GM21526 (cell line): ENCODE measurements around the gene SORBS2.
"Not testable (repeated sequence)": the region's sequence is repeated elsewhere in the genome, so short reads cannot be mapped to it uniquely, and the experiment has no call there.

Source experiments
- ATAC-seq: cut with Tn5 transposase; IDR thresholded peaks from one replicate; pipeline ENCODE4 v1.9.1; 2021; ENCODE audit warnings: moderate library complexity; ENCODE audit not compliant: unreplicated experiment, low FRiP score

The SORBS2 gene

DNA sequence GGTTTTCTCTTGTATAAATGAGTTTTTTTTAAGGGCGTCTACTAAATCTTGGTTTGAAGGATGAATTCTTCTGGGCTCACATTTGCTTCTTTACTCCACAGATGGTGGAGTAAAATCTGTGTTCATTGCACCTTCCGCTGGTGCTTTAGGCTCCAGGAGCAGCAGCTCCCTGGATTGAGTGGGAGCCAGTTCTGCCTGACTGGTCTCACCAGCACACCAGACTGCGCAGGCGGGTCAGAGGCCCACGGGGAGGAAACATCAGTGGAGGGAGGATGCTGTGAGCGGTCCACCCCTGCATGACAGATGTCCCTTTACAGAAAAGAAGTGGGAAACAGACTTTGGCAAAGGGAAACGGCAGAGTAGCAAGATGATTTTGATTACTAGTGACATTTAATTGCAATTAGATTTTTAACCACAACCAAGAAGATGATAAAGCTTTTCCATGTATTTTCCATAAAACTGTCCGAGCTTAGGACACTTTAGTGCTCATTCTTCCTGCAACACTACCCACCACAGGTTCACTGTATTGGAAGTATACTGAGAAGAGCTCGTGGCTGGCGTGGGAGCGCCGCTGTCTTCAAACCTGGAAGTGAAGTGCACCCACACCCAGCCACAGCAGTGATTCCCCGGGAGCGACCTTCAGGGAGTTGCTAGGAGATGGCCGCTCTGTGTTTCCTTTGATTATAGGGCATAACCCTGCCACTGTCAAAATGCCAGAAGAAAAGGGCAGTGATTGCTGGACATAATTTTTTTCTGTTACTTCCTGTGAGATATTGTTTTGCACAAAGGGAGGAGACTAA lies 95.2 kb downstream of the SORBS2 start:
- ATAC-seq, result no peak

DNA sequence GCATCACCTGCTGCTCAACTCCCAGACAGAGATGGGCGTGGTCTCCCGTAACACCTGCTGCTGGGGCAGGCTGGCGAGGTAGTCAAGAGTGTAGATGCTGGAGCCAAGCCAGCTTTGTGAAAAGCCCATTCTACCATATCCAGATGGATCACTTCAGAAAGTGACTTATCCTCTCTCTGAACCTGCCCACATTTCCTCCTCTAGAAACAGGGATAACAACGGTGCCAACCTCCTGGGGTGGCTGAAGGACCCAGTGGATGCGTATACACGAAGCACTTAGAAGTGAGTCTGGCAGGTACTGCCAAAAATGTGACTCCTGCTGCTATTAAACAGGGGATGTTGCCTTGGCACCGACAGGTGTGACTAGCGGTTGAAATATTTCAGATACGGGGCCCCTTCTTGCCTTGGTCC lies 95.8 kb downstream of the SORBS2 start:
- ATAC-seq, result no peak

DNA sequence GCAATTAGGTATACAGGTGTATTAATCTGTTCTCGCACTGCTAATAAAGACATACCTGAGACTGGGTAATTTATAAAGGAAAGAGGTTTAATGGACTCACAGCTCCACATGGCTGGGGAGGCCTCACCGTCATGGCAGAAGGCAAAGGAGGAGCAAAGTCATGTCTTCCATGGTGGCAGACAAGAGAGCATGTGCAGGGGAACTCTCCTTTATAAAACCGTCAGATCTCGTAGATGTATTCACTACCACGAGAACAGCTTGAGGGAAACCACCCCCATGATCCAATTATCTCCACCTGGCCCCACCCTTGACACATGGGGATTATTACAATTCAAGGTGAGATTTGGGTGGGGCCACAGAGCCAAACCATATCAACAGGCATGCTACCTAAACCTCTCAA lies 97.5 kb downstream of the SORBS2 start:
- ATAC-seq, result not testable (repeated sequence)

GRCh38 chr4:185713731-185714130 lies 98.3 kb downstream of the SORBS2 start:
- ATAC-seq, result no peak

- no peak for ATAC-seq
These were observed 98.7 kb downstream of the SORBS2 start for GRCh38 chr4:185713272-185713671.

GRCh38 chr4:185712350-185713024 lies 99.5 kb downstream of the SORBS2 start:
- ATAC-seq, result no peak

DNA sequence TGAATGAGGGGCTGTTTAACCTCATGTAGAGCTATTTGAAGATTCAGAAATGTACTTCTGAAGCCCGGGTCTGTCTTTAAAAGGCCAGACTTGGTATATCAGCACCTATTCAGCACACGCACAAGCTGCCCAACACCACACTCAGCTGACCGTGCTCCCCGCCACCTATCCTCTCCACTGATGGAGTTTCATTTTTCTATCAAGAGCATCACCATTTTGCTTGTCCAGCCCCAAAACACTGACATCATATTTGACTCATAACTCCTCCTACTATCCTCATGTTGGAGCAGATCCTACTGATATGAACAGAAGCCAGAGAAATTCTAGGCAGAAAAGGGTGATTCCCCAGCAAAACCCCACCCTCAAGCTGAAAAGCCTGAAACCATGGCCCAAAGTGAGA lies 100.3 kb downstream of the SORBS2 start:
- ATAC-seq, result no peak

- no peak for ATAC-seq
These were observed 101.5 kb downstream of the SORBS2 start for GRCh38 chr4:185710487-185710995.

DNA sequence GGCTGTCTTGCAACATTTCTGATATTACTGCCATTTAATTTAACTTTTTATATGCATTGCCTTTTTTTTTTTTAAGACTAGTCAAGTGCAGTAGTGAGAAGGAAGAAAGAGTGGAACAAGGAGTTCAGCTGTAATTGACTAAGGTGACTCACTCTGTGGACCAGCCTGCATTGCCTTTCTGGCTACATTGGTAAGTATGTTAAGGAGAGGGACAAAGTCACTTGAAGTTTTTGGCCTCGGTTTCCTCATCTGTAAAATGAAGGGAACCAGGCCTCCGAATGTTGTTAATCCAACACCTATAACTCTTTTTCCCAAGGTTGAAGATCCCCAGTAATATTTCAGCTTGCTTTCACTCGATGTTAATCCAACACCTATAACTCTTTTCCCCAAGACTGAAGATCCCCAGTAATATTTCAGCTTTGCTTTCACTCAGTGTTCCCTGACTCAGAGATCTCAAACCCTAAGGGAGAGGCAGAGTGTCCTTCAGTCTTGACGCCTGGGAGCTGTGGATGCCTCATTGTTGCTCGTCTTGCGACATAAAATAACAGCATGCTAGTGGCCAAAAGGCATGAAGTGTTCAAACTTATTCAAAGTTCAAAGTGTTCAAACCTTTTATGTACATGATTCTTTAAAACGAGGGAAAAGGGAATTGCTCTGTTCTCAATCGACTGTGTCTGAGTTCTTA lies 102.0 kb downstream of the SORBS2 start:
- no peak for ATAC-seq

- no peak for ATAC-seq
These were observed 103.6 kb downstream of the SORBS2 start for GRCh38 chr4:185708348-185708747.

DNA sequence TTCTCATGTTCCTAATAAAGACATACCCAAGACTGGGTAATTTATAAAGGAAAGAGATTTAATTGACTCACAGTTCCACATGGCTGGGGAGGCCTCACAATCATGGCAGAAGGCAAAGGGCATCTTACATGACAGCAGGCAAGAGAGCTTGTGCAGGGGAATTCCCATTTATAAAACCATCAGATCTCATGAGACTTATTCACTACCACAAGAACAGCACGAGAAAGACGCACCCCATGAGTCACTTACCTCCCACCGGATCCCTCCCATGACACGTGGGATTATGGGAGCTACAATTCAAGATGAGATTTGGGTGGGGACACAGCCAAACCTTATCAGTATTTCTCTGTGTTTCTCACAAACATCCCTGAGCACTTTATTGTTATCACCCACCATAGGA lies 104.4 kb downstream of the SORBS2 start:
- not testable (repeated sequence) for ATAC-seq

GRCh38 chr4:185702147-185702663 lies 109.8 kb downstream of the SORBS2 start:
- ATAC-seq, result no peak

GRCh38 chr4:185700630-185701029 lies 111.4 kb downstream of the SORBS2 start:
- ATAC-seq, result no peak

DNA sequence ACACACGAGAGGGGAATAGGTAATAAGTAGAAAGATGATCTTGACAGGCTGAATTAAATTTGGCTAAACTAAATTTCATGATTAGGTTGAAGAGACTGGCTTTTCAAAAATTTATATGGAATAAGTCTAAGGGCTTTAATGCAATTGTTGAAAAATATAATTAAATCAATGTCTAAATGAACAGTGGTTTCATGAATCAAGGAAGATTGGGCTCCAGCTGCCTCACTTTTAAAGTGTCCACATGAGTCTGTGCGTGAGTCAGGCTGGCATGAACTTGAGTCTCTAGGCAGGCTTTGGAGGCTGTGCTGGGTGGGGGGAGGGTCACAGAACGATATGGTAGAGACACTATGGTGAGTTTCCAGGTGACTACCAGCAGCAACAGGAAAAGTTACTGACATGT lies 111.9 kb downstream of the SORBS2 start:
- no peak for ATAC-seq

DNA sequence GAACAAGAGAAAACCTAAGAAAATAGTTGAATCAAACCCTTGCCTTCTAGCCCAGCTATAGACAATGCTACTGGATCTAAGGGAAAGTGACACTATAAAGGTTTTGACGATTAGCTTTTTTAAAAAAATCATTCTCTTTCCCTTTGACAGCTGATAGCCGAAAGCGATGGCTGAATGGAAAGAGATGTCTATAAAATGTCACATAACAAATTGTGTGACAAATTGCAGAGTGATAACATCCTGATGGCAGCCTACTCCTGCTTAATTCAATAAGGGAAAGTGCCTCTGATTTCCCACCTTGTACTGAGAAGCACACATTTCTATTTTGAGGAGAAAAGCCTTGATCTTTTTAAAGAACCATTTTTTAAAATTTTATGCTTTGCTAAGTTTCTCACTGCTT lies 114.5 kb downstream of the SORBS2 start:
- ATAC-seq, result no peak

- ATAC-seq, result no peak
These were observed 116.3 kb downstream of the SORBS2 start for GRCh38 chr4:185695743-185696142.

GRCh38 chr4:185693548-185694215 lies 118.3 kb downstream of the SORBS2 start:
- no peak for ATAC-seq

- ATAC-seq, result no peak
These were observed 122.6 kb downstream of the SORBS2 start for GRCh38 chr4:185689407-185689806.

DNA sequence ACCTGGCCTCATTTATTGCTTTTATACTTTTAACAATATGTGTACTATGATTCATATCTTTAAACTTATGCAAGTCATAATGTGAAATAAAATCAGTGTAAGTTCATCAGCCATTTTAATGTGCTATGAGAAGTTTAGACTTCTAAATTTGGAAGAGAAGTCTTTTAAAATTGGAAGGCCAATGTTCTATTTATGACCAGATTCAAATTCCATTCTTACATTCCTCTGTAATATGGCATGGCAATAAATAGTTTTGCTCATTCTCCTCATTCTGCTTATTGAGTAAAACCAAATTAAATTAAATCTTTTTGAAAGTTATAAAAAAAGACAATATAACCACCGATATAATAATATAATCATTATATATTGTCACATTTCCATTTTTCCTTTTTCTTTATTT lies 126.2 kb downstream of the SORBS2 start:
- no peak for ATAC-seq

DNA sequence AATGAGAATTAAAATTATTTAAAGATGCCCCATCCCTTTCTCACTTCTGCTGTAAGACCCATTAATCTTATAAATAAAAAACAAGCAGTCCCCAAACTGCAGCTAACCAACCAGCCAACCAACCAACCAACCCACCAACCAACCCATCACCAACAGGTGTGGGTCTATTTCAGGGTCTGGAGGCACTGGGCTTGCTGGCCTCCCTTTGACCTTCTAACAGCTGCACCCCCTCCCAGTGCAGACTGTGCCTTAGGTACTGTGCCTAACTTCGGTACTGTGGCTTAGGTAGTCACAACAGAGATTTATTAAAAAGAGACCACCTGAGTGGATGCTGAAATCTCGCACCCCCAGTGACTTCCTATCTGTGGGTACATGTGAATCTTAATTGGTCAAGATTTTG lies 128.1 kb downstream of the SORBS2 start:
- ATAC-seq, result no peak

GRCh38 chr4:185683222-185683621 lies 128.8 kb downstream of the SORBS2 start:
- ATAC-seq, result no peak
